ENCODE measurements around the gene WDR1. TPM values are rescaled to one million over a fixed set of nuclear protein-coding genes. Genes with fewer than 3 reads are reported as not detected.

Gene WDR1
- total RNA-seq, 1 experiment from 2014 or later, result 367 TPM

DNA sequence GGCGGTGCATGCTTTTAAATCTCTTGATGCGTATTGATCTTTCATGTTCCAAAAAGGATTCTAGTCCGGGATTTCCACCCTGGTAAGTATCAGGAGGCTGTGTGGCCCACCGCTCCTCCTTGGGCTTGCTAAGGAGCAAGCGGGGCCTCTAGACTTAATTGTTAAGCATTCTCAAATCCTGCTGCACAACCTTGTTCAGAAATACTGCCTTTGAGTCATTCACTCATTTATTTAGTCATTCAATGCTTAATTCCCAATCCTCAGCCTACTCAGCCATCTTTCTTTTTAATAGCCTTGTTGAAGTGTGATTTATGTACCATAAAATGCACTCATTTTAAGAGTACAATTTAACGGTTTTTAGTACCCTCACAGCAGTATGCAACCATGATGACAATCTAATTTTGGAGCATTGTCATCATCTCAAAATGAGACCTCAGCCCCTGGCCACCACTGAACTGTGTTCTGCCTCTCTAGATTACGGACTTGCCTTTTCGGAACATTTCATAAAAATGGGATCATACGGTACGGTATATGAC, 79.7 kb downstream of the WDR1 start:
- no peak overlapping the region for H3K27ac ChIP-seq (ENCODE audit: insufficient read length, low read depth, low read length)
- no peak overlapping the region for H2AK5ac ChIP-seq (ENCODE audit: insufficient read length, low read length)
- H3K18ac ChIP-seq (ENCODE audit: insufficient read length, low read depth, low read length), result no peak overlapping the region
- no peak overlapping the region for H3K9ac ChIP-seq (ENCODE audit: extremely low read depth, insufficient read length, low read length)
- TF ChIP-seq, protein P1, sequence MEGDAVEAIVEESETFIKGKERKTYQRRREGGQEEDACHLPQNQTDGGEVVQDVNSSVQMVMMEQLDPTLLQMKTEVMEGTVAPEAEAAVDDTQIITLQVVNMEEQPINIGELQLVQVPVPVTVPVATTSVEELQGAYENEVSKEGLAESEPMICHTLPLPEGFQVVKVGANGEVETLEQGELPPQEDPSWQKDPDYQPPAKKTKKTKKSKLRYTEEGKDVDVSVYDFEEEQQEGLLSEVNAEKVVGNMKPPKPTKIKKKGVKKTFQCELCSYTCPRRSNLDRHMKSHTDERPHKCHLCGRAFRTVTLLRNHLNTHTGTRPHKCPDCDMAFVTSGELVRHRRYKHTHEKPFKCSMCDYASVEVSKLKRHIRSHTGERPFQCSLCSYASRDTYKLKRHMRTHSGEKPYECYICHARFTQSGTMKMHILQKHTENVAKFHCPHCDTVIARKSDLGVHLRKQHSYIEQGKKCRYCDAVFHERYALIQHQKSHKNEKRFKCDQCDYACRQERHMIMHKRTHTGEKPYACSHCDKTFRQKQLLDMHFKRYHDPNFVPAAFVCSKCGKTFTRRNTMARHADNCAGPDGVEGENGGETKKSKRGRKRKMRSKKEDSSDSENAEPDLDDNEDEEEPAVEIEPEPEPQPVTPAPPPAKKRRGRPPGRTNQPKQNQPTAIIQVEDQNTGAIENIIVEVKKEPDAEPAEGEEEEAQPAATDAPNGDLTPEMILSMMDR (conservative IDR thresholded peaks at IDR 0.05), result no peak
- H3K23ac ChIP-seq (ENCODE audit: insufficient read length, low read depth, low read length), result no peak overlapping the region
- H3K56ac ChIP-seq (ENCODE audit: insufficient read length, low read depth, low read length), result no peak overlapping the region
- Mint-ChIP-seq H3K36me3 (ENCODE audit: insufficient read depth in 1 of 3, low read depth in 3 of 3) (no peaks in the 10 kb centered on the region), H3K27ac (no peak overlapping the region), H3K9me3 (no peaks in the 10 kb centered on the region), H3K27me3 (ENCODE audit: low read depth) (peaks cover 16% of the 10 kb centered on the region), H3K4me3 (no peak overlapping the region), H3K4me1 (peaks cover 6 to 11% of the 10 kb centered on the region in 2 experiments)
- DNase-seq, result no peak
- H3K4ac ChIP-seq (ENCODE audit: low read depth, low read length), result no peak overlapping the region
- H2BK15ac ChIP-seq (ENCODE audit: low read depth, low read length), result no peak overlapping the region
- H4K91ac ChIP-seq (ENCODE audit: insufficient read length, low read depth, low read length), result no peak overlapping the region
- H2AFZ ChIP-seq (ENCODE audit: low read length), result no peak overlapping the region
- H4K20me1 ChIP-seq (ENCODE audit: control insufficient read depth, insufficient read depth, insufficient read length), result no peaks in the 10 kb centered on the region
- H2BK120ac ChIP-seq (ENCODE audit: low read depth, low read length, poor library complexity, severe bottlenecking), result no peak overlapping the region
- no peak overlapping the region for H3K4me2 ChIP-seq (ENCODE audit: insufficient read depth, insufficient read length, low read length)
- H3K27me3 ChIP-seq (ENCODE audit: insufficient read depth, low read length), result no peaks in the 10 kb centered on the region
- no peaks in the 10 kb centered on the region for H3K79me2 ChIP-seq (ENCODE audit: insufficient read depth, low read length)
- H3K79me1 ChIP-seq (ENCODE audit: insufficient read depth, low read depth, low read length, poor library complexity, severe bottlenecking), result no peaks in the 10 kb centered on the region
- no peaks in the 10 kb centered on the region for H3K9me3 ChIP-seq (ENCODE audit: control insufficient read depth, low read depth, low read length)
- H3K14ac ChIP-seq (ENCODE audit: insufficient read depth, low read length), result no peak overlapping the region
- H2BK5ac ChIP-seq (ENCODE audit: insufficient read length, low read length), result no peak overlapping the region
- H3K23me2 ChIP-seq (ENCODE audit: insufficient read length, low read depth, low read length, poor library complexity, severe bottlenecking), result no peaks in the 10 kb centered on the region
- no peaks in the 10 kb centered on the region for H3K4me1 ChIP-seq (ENCODE audit: insufficient read depth, low read length)
- no peak overlapping the region for H2BK12ac ChIP-seq (ENCODE audit: insufficient read length, low read depth, low read length)
- H3T11ph ChIP-seq (ENCODE audit: low read length), result no peak overlapping the region
- no peak overlapping the region for H4K5ac ChIP-seq (ENCODE audit: insufficient read length, low read depth, low read length)
- no peak overlapping the region for H4K8ac ChIP-seq (replicated peaks; ENCODE audit: insufficient read length, low read depth, low read length)
- WGBS (ENCODE audit: extremely low coverage, insufficient read length, low lambda C conversion rate), result no CpG with 5 or more reads among the region's 10 CpGs
- no peak overlapping the region for H2BK20ac ChIP-seq (ENCODE audit: low read depth, low read length, poor library complexity, severe bottlenecking)

Data from H9 (cell line).